ENCODE data around the gene LTA.

DNA sequence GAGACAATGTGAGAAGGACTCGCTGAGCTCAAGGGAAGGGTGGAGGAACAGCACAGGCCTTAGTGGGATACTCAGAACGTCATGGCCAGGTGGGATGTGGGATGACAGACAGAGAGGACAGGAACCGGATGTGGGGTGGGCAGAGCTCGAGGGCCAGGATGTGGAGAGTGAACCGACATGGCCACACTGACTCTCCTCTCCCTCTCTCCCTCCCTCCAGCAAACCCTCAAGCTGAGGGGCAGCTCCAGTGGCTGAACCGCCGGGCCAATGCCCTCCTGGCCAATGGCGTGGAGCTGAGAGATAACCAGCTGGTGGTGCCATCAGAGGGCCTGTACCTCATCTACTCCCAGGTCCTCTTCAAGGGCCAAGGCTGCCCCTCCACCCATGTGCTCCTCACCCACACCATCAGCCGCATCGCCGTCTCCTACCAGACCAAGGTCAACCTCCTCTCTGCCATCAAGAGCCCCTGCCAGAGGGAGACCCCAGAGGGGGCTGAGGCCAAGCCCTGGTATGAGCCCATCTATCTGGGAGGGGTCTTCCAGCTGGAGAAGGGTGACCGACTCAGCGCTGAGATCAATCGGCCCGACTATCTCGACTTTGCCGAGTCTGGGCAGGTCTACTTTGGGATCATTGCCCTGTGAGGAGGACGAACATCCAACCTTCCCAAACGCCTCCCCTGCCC, 4.9 kb downstream of the LTA start:
- TF ChIP-seq POLR2A (IDR thresholded peaks at IDR 0.05) (no peak), POLR2AphosphoS5 (IDR thresholded peaks at IDR 0.05) (no peak)
